Thyroid gland (tissue), 4 donors: ENCODE results near the gene DNASE1L3. TPM values are rescaled to one million over a fixed set of nuclear protein-coding genes. Genes with fewer than 3 reads are reported as not detected.
A peak's percentile ranks its signal among the peaks of the same experiment; 100 is the strongest.

Experiments
- DNase-seq, 2 donors: peaks; one replicate each; pipeline ENCODE4 v3.0.0-alpha.2; 2019
- H3K27ac ChIP-seq, 3 donors: fragments of 200-600 bp; sonication (generic); 1 replicate in 2 of 3; 2 replicates in 1 of 3; pipeline ENCODE4 v1.5.1; 2016 to 2019; ENCODE audit warnings: mild to moderate bottlenecking in 1 of 3, moderate library complexity in 1 of 3
- H3K27me3 ChIP-seq: fragments of 200-600 bp; sonication (generic); one replicate; pipeline ENCODE4 v1.5.1; 2019
- H3K36me3 ChIP-seq, 2 donors: fragments of 200-600 bp; sonication (generic); one replicate each; pipeline ENCODE4 v1.5.1; 2016 to 2019
- H3K4me1 ChIP-seq, 2 donors: fragments of 200-600 bp; sonication (generic); one replicate each; pipeline ENCODE4 v1.5.1; 2017 to 2019
- H3K4me3 ChIP-seq, 3 donors: fragments of 200-600 bp; sonication (generic); replicated peaks in 1 of 3; 1 replicate in 2 of 3; 2 replicates in 1 of 3; pipeline ENCODE4 v1.5.1; 2016; ENCODE audit warnings: mild to moderate bottlenecking in 1 of 3
- H3K9me3 ChIP-seq: fragments of 200-600 bp; sonication (generic); one replicate; pipeline ENCODE4 v1.5.1; 2017
- CTCF ChIP-seq, 6 experiments: fragments of 200-600 bp in 3 of 6; fragments of 450-650 bp in 3 of 6; sonication (generic) in 3 of 6; IDR thresholded peaks; one replicate each; pipeline ENCODE4 v1.5.1; 2016 to 2019; ENCODE audit warnings: antibody characterized with exemption in 6 of 6, mild to moderate bottlenecking in 2 of 6, inconsistent platforms in 1 of 6, moderate library complexity in 1 of 6
- POLR2A ChIP-seq, 2 donors: fragments of 450-650 bp; IDR thresholded peaks; one replicate each; pipeline ENCODE4 v1.6.1; 2017; ENCODE audit warnings: antibody characterized with exemption in 2 of 2, mild to moderate bottlenecking in 2 of 2, moderate library complexity in 1 of 2
- WGBS, 2 donors: methylation state at CpG; one replicate each; pipeline ENCODE4 v1.1.5; 2017; 5-methylcytosine and 5-hydroxymethylcytosine counted together
- intact Hi-C: fragments of 100-400 bp; cut with DNase I; formaldehyde crosslinking; loops from one replicate; pipeline ENCODE4 v1.15.1; 2023
- total RNA-seq, 4 donors: library from RNA; depleted of rRNA; stranded (reverse); fragments of >200 nt; gene quantifications; one replicate each; pipeline ENCODE4 v1.2.3, GENCODE V29; 2016

The DNASE1L3 gene
- total RNA-seq, 4 donors from 2014 or later, result 5.7 to 53.3 (median 14.1) TPM

GRCh38 chr3:58192069-58192468 is 18.7 kb downstream of the DNASE1L3 start:
- no peaks in the 10 kb centered on the region for H3K9me3 ChIP-seq
- peaks cover 0 to 10% of the 10 kb centered on the region in 2 donors for H3K4me1 ChIP-seq
- no peaks in the 10 kb centered on the region for H3K36me3 ChIP-seq
- H3K27ac ChIP-seq, result no peak overlapping the region
- no peaks in the 10 kb centered on the region for H3K27me3 ChIP-seq
- 86 to 94% methylated on average over 5 of the region's 5 CpGs for WGBS, 2 donors
- TF ChIP-seq POLR2A (IDR thresholded peaks at IDR 0.05), result no peak
- no peak for DNase-seq
- intact Hi-C loops, result no loop called here
- H3K4me3 ChIP-seq, result no peak overlapping the region

DNA sequence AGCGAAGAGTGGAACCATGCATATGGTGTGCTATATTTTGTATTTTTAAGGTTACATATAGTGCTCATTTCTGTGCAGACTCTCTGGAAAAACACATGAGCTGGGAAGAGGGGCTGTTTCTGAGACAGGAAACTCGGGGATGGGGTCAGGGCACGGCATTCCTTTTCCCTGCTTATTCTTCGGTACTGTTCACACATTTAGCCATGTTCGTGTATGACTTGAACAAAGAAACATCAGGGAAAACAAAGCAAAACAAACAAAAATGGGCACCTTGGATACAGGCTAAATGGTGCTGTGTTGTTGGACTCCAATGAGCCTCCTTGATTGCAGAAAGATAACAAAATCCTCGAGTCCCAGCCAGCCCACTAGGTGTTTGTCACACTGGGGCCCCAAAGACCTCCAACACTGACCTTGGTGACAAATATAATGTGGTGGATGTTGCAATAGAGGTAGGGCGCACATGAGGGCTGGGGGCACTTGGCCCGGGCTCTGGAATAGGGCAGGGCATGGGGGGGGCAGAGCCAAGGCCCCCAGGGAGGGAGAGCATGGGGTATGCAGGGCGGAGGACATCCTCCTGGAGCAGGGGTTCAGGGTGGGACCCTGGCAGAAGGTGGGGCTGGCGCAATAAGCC is 19.3 kb downstream of the DNASE1L3 start:
- no peak for DNase-seq
- Histone ChIP-seq H3K36me3 (no peaks in the 10 kb centered on the region), H3K27me3 (no peaks in the 10 kb centered on the region), H3K4me3 (no peak overlapping the region), H3K4me1 (peaks cover 0 to 10% of the 10 kb centered on the region in 2 donors), H3K9me3 (no peaks in the 10 kb centered on the region), H3K27ac (no peak overlapping the region)
- 74 to 75% methylated on average over 10 of the region's 10 CpGs for WGBS, 2 donors
- TF ChIP-seq CTCF (IDR thresholded peaks at IDR 0.05), result no peak
- TF ChIP-seq POLR2A (IDR thresholded peaks at IDR 0.05), result no peak
- intact Hi-C loops, result no loop called here

GRCh38 chr3:58190882-58191281 is 19.9 kb downstream of the DNASE1L3 start:
- TF ChIP-seq CTCF (IDR thresholded peaks at IDR 0.05), result no peak
- no peak for TF ChIP-seq POLR2A (IDR thresholded peaks at IDR 0.05)
- no peak overlapping the region for H3K4me3 ChIP-seq
- no peaks in the 10 kb centered on the region for H3K27me3 ChIP-seq
- no peaks in the 10 kb centered on the region for H3K36me3 ChIP-seq
- WGBS, 2 donors, result 87 to 92% methylated on average over 4 of the region's 4 CpGs
- no peak for DNase-seq
- H3K4me1 ChIP-seq, result peaks cover 0 to 10% of the 10 kb centered on the region in 2 donors
- H3K9me3 ChIP-seq, result no peaks in the 10 kb centered on the region
- intact Hi-C loops, result no loop called here
- H3K27ac ChIP-seq, result no peak overlapping the region

- no peaks in the 10 kb centered on the region for H3K9me3 ChIP-seq
- intact Hi-C loops, result no loop called here
- no peak overlapping the region for H3K4me3 ChIP-seq
- TF ChIP-seq POLR2A (IDR thresholded peaks at IDR 0.05) (no peak), CTCF (IDR thresholded peaks at IDR 0.05) (no peak)
- H3K4me1 ChIP-seq, result peaks cover 0 to 10% of the 10 kb centered on the region in 2 donors
- DNase-seq, result no peak
- H3K36me3 ChIP-seq, result no peaks in the 10 kb centered on the region
- peak overlapping the region in 2 of 3 donors; percentile 10 to 59 for H3K27ac ChIP-seq
- H3K27me3 ChIP-seq, result no peaks in the 10 kb centered on the region
- WGBS, 2 donors, result 100% methylated on average over 4 of the region's 4 CpGs
These were observed 20.5 kb downstream of the DNASE1L3 start for GRCh38 chr3:58190291-58190690.

DNA sequence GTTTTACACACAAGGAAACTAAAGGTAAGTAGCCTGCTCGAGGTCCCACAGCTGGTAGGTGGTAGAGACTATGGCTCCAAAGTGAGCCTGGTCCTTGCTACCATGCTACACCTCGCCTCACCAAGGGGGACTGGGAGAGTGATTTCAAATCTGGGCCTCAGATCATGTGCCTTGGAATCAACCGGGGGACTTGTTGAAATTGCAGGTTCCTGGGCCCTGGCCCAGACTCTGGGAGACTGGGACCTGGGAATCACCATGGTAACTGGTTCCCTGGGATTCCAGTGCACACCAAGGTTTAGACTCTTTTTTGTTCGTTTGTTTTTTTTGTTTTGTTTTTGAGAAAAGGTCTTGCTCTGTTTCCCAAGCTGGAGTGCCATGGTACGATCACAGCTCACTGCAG is 21.1 kb downstream of the DNASE1L3 start:
- intact Hi-C loops, result loop anchor here (5.0 to 10.0 kb wide), 2 partner anchors 113 to 235 kb away; no protein-coding TSS in a partner anchor
- Histone ChIP-seq H3K27me3 (no peaks in the 10 kb centered on the region), H3K4me1 (peaks cover 0 to 10% of the 10 kb centered on the region in 2 donors), H3K9me3 (no peaks in the 10 kb centered on the region), H3K36me3 (no peaks in the 10 kb centered on the region), H3K27ac (peak overlapping the region in 2 of 3 donors; percentile 4 to 59), H3K4me3 (no peak overlapping the region)
- DNase-seq, result peak; percentile 31 to 55
- 51 to 58% methylated on average over 5 of the region's 5 CpGs for WGBS, 2 donors
- TF ChIP-seq CTCF (IDR thresholded peaks at IDR 0.05), result no peak
- no peak for TF ChIP-seq POLR2A (IDR thresholded peaks at IDR 0.05)
